Endometrial microvascular endothelial cells (primary cell): ENCODE data around the gene WNT3A. TPM values are rescaled to one million over a fixed set of nuclear protein-coding genes. Genes with fewer than 3 reads are reported as not detected.
"Not testable (repeated sequence)": the region's sequence is repeated elsewhere in the genome, so short reads cannot be mapped to it uniquely, and the experiment has no call there.

Experiments used
- in situ Hi-C: cut with HindIII; loops from 2 replicates; pipeline ENCODE4 v1.10.0; 2017; ENCODE audit warnings: low sequenced_read_pairs, low pct_unique_long_range_greater_than_20kb; ENCODE audit errors: inconsistent ontology term
- total RNA-seq: library from RNA; depleted of rRNA; stranded (reverse); fragments of >200 nt; gene quantifications from one replicate; pipeline ENCODE4 v1.2.3, GENCODE V29; 2015; ENCODE audit errors: inconsistent ontology term

WNT3A gene, protein sequence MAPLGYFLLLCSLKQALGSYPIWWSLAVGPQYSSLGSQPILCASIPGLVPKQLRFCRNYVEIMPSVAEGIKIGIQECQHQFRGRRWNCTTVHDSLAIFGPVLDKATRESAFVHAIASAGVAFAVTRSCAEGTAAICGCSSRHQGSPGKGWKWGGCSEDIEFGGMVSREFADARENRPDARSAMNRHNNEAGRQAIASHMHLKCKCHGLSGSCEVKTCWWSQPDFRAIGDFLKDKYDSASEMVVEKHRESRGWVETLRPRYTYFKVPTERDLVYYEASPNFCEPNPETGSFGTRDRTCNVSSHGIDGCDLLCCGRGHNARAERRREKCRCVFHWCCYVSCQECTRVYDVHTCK
- not detected for total RNA-seq

DNA sequence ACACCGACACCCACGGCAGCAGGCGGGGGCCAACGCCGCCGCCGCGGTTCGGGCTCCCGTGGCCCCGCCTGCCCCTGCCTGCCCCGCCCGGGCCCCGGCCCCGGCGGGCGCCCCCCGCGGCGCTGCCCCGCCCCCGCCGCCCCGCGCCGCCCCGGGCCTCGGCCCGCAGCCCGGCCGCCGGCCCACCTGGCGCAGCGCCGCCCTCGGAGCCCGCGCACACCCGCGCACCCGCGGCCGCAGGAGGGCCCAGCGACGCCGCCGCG, at the start of gene WNT3A:
TSS of gene WNT3A (plus strand) at position 213 of the 263 bp plus-strand sequence. CDS start 131 bp downstream, outside the sequence.
- in situ Hi-C loops, result no loop called here

DNA sequence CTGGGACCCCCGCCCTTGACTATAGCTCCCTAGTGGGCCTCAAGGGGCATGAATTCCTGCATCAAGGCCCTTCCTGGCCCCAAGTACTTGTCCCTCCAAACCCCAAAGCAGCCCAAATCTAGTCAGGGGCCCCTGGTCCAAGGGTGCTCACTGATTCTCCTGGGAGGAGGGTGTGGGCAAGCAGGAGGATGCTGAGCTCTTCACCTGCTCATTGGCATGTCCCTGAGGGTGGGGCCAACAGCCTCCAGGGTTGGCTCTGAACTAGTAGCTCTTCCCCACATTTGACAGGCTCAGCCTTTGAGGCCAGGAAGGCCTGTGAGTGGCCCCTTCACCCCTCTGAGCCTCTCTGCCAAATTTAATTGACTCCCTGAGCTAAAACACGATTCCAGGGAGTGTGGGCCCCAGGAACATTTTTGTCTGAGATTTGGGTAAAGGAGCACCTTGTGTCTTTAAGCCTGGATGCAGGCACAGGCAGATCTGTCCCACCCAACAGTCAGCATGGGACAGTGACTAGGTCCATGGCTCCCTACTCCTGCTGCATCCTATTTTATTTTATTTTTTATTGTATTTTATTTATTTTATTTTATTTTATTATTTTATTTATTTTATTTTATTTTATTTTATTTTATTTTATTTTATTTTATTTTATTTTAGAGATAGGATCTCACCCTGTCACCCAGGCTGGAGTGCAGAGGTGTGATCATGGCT, 48.0 kb upstream of the WNT3A start:
- in situ Hi-C loops, result no loop called here

DNA sequence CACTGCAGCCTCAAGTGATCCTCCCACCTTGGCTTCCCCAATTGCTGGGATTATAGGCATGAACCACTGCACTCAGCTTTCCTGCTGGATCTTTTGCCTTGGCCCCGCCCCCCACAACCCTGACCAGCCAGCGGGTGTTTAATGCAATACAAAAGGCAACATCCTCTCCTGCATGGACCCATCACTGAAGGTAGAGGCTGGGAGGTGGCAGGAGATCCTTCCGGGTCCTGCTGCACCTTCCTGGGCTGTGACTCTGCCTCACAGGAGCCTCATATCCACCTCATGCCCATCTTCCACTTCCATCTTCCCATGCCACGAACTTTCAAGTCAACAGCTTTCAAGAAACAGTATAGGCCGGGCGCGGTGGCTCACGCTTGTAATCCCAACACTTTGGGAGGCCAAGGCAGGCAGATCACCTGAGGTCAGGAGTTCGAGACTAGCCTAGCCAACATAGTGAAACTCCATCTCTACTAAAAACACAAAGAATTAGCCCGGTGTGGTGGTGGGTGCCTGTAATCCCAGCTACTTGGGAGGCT, 47.4 kb upstream of the WNT3A start:
- in situ Hi-C loops, result no loop called here

DNA sequence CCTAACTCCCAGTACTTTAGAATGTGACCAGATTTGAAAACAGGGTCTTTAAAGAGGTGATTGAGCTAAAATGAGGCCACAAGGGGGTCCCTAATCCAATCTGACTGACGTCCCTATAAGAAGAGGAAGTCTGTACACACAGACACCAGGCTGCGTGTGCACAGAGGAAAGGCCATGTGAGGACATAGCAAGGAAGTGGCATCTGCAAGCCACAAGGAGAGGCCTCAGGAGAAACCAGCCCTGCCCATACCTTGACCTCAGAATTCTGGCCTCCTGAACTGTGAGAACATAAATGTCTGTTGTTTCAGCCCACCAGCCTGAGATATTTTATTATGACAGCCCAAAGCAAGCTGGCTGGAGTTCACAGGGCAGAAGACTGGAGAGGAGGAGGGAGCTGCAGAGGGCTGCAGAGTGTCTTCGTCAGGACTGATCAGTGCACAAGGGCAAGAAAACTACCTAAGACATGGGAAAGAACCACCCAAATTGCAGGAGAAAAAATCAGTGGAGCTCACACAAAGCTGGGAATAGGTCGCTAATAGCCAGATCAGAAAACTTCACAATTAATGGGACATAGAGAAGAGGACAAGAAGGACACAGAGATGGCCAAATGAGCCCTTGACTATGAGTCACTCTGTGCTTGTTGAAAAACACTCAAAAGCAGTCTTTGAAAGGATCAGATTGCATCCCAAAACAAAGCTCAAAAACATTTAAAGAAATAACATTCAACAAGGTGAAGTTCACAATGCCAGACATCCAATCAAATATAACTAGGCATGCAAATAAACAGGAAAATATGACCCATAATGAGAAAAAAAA, 44.9 kb upstream of the WNT3A start:
- in situ Hi-C loops, result no loop called here

DNA sequence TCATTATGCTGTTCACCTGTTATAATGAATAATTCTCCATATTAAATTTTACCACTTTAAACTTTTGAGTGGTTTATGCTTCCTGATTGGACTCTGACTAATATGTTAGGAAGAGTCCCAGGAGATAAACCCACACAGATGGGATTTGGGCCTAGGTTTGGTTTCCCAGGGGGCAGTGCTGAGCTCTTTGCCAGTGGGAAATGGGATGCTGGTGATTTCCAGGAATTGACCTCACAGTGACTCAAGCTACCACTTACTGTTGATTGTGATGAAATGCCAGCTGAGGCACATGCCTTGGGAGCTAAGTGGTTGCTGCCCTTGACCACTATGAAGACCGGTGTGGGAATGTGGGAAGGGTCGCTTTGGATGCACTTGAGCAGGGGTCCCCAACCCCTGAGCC, 40.1 kb upstream of the WNT3A start:
- in situ Hi-C loops, result not testable (repeated sequence)

DNA sequence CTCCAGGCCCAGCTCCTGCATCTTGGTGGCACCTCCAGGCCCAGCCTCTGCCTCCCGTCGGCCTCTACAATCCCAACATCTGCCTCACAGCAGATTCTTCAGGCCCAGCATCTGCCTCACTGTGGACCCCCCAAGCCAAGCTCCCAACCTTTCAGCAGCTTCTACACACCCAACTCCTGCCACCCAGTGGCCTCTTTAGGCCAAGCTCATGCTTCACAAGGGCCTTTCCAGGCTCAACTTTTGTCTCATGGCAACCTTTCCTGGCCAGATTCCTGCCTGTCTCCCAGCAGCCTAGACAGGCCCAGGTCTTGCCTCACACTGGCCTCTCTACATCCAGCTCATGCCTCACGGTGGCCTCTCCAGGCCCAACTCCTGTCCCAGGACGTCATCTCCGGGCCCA, 39.0 kb upstream of the WNT3A start:
- in situ Hi-C loops, result not testable (repeated sequence)

DNA sequence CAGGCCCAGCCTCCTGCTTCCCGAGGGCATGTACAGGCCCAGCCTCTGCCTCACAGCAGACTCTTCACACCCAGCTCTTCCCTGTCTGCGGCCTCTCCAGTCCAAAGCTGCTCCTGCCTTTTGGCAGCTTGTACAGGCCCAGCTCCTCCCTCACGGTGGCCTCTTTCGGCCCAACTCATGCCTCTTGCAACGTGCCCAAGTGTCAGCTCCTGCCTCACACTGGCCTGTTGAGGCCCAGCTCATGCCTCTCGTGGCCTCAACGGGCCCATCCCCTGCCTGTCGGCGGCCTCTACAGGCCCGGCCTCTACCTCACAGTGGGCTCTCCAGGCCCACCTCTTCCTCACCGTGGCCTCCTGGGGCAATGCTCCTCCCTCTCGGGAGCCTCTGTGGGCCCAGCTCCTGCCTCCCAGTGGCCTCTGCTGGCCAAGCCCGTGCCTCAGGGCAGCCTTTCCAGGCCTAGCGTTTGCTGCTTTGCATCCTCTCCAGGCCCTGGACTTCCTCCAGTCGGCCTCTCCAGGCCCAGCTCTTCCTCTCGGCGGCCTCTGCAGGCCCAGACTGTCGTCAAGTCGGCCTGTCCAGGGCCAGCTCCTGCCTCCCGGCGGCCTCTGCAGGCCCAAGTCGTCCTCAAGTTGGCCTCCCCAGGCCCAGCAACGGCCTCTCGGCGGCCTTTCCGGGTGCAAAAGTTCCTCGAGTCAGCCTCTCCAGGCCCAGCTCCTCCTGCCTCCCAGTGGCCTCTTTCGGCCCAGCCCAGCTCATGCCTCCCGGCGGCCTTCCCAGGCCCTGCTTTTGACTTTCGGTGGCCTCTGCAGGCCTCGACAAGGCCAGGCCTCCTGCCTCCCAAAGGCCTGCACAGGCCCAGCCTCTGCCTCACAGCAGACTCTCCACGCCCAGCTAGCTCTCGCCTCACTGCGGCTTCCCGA, 36.5 kb upstream of the WNT3A start:
- in situ Hi-C loops, result not testable (repeated sequence)

DNA sequence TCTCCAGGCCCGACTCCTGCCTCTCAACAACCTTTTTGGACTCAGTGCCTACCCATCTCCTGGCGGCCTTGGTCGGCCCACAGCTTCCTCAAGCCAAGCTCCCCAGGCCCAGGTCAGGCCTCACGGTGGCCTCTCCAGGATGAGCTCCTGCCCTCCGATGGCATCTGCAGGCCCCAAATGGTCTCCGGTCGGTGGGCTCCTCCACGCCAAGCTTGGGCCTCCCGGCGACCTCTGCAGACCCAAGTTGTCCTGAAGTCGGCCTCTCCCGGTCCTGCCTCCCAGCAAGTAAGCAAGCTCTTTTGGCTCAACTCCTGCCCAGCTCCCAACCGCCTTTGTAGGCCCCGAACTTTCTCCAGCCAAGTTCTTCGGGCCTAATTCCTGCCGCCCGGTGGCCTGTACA, 35.6 kb upstream of the WNT3A start:
- in situ Hi-C loops, result not testable (repeated sequence)

DNA sequence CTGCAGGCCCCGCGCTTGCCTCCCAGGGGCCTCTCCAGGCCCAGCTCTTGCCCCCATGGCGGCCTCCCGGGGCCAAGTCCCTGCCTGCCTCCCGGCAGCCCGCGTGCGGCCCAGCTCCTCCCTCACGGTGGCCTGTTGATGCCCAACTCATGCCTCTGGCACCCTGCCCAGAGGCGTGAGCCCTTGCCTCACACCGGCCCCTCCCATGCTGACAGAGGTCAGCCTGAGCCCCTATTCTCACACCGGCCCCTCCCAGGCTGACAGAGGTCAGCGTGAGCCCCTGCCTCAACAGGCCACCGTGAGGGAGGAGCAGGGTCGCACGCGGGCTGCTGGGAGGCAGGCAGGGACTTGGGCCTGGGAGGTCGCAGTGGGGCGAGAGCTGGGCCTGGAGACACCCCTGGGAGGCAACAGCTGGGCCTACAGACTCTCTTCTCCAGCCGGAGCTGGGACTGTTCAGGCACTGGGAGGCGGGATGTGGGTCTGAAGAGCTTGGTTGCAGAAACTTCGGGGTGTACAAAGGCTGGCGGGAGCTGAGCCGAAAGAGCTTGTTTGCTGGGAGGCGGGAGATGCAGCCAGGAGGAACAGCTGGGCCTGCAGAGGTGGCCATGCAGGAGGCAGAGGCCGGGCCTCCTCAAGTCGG, 35.0 kb upstream of the WNT3A start:
- in situ Hi-C loops, result not testable (repeated sequence)

DNA sequence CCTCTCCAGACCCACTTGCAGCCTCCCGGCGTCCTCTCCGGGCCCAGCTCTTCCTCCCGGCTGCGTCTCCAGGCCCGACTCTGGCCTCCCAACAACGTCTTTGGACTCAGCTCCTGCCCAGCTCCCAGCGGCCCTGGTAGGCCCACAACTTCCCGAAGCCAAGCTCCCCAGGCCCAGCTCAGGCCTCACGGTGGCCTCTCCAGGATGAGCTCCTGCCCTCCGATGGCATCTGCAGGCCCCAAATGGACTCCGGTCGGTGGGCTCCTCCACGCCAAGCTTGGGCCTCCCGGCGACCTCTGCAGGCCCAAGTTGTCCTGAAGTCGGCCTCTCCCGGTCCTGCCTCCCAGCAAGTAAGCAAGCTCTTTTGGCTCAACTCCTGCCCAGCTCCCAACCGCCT, 34.5 kb upstream of the WNT3A start:
- in situ Hi-C loops, result not testable (repeated sequence)

DNA sequence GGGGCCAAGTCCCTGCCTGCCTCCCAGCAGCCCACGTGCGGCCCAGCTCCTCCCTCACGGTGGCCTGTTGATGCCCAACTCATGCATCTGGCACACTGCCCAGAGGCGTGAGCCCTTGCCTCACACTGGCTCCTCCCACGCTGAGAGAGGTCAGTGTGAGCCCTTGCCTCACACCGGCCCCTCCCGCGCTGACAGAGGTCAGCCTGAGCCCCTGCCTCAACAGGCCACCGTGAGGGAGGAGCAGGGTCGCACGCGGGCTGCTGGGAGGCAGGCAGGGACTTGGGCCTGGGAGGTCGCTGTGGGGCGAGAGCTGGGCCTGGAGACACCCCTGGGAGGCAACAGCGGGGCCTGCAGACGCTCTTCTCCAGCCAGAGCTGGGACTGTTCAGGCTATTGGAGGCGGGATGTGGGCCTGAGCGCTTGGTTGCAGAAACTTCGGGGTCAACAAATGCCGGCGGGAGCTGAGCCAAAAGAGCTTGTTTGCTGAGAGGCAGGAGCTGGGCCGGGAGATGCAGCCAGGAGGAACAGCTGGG, 33.9 kb upstream of the WNT3A start:
- in situ Hi-C loops, result not testable (repeated sequence)

DNA sequence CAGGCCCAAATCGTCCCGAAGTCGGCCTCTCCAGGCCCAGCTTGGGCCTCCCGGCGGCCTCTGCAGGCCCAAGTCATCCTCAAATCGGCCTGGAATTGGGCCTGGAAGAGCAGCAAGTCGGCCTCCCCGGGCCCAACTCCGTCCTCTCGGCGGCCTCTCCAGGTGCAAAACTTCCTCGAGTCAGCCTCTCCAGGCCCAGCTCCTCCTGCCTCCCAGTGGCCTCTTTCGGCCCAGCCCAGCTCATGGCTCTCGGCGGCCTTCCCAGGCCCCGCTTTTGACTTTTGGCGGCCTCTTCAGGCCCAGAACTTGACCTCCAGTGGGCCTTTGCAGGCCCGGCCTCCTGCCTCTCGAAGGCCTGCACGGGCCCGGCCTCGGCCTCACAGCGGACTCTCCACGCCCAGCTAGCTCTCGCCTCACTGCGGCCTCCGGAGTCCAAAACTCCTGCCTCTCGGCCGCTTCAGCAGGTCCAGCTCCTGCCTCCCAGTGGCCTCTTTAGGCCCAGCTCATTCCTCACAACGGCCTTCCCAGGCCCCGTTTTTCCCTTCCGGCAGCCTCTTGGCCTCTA, 33.0 kb upstream of the WNT3A start:
- in situ Hi-C loops, result not testable (repeated sequence)

DNA sequence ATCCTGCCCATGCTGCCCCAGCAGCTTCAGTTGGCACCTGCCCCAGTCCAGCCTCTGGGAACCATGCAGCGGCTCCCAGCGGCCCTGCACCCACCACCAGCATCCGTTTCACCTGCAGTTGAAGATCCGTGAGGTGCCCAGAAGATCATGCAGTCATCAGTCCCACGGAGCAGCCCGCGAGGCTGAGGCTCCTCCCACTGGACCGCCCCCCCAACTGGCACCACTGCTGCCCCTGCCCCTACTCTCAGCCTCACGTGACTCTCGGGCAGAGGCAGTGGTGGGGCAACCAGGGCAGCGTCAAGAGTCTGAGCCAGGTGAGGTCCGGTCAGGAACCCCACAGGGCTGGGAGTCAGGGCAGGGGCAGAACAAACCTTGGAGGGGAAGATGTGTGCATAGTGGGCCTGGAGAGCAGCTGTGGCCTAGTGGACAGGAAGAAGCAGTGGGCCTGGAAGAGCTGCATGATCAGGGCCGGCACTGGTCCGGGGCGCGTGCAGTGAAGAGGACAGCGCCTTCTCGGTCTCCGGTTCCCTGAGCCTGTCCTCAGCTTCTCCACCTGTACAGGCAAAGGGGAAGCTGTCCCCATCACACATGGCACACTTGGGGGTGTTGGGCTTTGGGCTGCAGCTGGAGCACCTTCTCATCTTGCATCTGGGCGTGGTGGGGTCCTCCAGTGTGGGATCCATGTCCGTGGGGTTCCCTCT, 31.1 kb upstream of the WNT3A start:
- in situ Hi-C loops, result not testable (repeated sequence)

DNA sequence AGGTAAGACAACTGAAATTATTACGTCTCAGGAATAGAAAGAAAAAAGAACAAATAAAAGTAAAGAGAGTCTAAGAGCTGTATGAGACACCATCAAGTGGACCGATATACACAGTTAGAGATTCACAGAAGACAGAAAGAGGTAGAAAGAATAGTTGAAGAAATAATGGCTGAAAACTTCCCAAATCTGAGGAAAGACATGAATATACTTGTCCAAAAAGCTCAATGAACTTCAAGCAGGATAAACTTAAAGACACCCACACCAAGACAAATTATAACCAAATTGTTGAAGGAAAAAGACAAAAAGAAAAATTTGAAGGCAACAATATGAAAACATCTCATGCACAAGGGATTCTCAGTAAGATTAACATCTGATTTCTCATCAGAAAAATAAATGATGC, 19.6 kb upstream of the WNT3A start:
- in situ Hi-C loops, result no loop called here

DNA sequence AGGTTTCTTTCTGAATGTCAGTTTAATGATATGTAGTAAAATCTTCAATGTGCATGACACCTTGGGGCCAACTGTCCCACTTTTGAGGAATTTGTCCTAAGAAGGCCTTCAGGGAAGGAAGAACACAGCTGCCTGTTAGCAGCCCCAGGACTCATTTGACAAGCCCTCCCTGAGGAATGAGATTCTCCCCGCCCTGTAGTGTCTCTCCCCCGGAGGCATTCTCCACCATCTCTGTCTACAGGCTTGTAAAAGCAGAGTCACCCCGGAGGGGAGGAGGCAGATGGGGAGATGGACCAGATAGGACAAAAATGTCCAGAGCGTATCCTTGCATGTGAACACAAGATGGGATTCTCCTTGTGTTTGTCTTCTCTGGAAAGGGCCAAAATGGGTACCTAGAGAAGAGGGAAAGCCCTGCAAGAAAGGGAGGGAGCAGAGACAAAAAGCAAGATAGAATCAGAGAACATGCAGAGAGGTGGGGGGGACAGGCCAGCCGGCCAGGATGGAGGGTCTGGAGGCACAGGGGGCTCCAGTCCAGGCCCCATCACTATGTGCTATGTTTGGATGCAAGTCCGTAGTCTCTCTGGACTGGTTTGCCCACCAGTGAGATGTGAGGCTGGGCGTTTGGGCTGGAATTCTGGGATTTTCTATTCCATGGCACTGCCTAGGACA, 12.0 kb upstream of the WNT3A start:
- in situ Hi-C loops, result no loop called here

DNA sequence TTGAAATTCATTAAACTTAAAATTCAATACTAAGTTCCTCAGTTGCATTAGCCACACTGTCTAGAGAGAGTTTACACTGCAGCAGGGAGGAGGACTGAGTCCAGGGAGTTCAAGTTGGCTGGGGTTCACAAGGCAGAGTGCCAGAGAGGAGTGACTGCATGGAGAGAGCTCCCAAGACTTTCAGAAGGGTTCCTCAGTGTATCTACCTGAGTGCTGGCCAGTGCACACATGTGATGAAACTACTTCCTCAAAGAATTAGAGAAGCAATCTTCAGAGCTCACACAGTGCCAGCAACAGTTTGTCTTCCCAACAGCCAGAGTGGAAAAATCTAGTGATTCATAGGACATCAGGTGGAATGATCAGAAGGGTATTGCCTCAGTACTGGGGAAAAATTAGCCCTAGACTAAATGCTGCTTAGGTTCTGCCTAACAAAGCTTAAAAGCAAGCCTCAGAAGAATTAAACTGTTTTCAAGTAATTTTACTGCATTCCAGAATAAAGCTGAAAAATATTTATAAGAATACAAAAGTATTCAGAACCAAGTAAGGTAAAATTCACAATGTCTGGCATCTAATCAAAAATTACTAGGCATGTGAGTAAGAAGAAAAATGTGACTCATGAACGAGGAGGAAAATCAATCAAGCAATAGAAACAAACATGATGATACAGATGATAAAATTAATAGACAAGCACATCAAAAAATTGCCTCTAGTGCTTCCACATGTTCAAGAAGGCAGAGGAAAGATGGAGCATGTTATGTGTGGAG, 10.4 kb upstream of the WNT3A start:
- in situ Hi-C loops, result no loop called here
